GM15510 (cell line): ENCODE data around the gene LDLRAD3.

Source experiments
- POLR2A ChIP-seq: IDR thresholded peaks from 3 replicates; pipeline ENCODE4 v1.6.1; 2011; ENCODE audit warnings: borderline replicate concordance; ENCODE audit not compliant: insufficient read length; ENCODE audit errors: extremely low read depth

The LDLRAD3 gene

DNA sequence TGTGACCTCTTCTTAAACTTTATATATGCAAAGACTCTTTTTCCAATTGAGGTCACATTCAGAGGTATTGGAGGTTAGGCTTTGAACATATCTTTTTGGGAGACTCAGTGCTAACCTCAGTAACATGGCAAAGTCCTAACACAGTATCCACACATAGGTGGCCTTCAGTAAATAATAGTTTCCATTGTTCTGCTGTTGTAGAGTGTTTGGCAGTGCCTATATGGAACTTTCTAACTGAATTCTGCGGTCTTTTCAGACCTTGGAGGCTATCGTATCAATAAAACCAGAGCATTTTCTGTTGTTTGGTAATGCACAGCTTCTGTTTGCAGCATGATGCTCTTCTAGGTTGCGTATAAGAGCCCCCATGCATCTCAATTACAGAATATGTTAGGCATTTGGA is 47.0 kb downstream of the LDLRAD3 start:
- TF ChIP-seq POLR2A = no peak

DNA sequence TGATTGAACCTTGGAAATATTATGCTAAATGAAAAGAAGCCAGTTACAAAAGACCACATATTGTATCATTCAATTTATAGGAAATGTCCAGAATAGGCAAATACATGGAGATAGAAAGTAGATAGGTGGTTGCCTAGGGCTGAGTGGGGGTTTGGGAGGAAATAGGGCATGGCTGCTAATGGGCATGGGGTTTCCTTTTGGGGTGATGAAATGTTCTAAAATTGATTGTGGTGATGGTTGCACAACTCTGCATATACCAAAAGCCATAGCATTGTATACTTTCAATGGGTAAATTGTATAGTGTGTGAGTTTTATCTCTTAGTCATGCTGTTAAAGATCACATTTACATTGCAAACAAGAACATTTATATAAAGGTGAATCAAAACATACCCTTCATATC is 48.7 kb downstream of the LDLRAD3 start:
- no peak for TF ChIP-seq POLR2A

DNA sequence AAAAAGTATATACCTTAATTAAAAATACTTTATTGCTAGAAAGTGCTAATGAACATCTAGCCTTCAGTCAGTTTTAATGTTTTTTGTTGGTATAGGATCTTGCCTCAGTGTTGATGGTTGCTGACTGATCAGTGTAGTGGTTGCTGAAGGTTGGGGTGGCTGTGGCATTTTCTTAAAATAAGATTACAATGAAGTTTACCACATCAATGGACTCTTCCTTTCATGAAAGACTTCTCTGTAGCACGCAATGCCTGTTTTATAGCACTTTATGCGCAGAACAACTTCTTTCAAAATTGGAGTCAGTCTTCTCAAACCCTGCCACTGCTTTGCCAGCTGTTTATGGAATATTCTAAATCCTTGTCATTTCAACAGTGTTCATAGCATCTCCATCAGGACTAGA is 50.6 kb downstream of the LDLRAD3 start:
- TF ChIP-seq POLR2A = no peak

DNA sequence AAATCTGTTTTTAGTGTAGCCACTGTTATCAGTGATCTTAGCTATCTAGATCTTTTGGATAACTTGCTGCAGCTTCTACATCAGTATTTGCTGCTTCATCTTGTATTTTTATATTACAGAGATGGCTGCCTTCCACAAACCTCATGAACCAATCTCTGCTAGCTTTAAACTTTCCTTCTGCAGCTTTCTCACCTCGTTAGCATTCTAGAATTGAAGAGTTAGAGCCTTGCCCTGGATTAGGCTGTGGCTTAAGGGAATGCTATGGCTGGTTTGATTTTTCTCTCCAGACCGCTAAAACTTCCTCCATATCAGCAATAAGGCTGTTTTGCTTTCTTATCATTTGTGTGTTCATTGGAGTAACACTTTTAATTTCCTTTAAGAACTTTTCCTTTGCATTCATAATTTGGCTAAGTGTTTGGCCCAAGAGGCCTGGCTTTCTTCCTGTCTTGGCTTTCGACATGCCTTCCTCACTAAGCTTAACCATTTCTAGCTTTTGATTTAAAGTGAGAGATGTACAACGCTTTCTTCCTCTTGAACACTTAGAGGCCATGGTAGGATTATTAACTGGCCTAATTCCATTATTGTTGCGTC is 51.9 kb downstream of the LDLRAD3 start:
- no peak for TF ChIP-seq POLR2A

DNA sequence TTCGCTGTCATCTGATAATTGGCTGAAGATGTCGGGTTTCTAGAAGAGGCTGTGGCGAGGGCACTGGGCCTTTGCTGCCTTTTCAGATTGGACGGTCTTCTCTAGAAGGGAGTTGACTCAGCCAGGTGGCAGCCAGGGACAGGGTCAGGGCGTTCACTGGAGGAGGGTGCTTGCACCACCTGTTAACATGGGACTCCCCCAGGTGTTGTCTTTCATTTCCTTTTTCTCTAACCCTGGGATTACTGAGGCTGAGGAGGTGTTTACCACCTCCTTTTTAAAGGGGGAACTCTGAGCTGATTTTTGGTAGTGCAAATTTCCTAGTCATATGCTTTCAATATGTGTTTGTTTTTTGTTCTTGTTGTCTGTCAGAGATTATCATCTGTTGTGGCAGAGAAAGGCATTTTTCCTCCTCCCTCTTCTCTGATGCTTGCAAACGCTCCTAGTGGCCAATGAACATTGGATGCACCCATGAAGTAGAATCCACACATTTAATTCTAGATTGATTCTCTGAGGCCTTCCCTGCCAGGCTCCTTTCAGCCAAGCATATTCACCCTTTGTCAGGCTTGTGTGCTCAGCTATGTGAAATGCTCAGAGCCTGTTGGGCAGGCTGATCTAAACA is 54.1 kb downstream of the LDLRAD3 start:
- no peak for TF ChIP-seq POLR2A

DNA sequence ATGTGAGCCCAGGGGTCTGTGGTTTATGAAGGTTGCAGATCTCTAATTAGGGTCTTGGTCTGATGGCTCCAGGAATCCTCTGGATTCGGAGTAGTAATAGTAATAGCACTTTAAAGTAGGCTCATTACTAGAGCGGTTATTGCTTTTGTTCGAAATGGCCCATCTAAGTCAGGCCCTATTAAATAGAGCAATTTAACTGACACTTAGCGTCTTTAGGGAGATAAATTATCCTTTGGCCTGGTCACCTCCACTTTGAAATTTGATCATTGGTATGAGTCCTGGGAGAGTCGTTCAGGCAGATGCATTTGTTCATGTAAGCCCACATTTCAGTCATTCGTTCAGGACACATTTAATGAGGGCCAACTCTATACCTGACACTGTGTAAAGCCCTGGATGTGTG is 54.8 kb downstream of the LDLRAD3 start:
- no peak for TF ChIP-seq POLR2A

DNA sequence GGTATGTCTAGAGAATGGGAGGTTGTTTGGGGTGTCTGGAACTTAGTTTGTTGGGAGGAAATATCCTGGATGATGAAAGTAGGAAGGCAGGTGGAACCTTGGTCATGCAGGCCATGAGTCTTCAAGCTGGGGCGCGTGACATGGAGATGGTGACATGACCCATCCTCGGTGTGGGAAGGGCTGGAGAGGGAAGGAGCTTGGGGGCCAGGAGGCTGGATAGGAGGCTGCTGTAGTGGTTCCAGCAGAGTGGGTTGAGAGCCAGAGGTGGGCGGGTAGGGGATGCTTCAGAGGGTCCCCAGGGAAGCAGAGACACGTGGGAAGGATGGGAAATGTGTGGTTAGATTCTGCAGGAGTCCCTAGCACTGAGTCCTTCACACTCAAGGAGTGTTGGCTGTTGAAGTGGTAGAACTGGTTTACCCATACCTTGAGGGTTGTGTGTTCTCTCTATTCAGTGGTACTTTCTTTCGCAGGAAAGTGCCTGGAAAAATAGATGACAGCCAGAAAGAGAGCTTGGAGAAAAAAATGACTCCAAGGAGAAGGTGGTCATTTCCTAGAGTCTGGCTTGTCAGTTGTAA is 56.8 kb downstream of the LDLRAD3 start:
- TF ChIP-seq POLR2A = no peak

DNA sequence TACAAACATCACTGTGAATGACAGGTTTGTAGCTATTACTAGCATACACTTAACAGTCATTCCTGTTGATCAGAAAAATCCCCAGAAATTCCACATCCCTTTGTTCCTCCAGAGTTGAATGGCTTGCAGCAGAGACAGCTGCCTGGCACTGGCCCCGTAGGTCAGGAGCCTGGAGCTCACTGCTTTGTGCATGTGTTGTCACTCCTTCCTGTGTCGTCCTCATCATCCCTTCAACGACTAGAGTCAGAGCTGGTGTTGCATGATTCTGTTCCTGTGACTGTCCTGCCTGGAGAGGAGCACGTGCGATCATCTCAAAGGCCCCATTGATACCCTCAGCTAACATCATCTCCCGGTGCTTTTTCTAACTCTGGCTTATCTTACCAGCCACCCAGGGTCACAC is 58.3 kb downstream of the LDLRAD3 start:
- no peak for TF ChIP-seq POLR2A

DNA sequence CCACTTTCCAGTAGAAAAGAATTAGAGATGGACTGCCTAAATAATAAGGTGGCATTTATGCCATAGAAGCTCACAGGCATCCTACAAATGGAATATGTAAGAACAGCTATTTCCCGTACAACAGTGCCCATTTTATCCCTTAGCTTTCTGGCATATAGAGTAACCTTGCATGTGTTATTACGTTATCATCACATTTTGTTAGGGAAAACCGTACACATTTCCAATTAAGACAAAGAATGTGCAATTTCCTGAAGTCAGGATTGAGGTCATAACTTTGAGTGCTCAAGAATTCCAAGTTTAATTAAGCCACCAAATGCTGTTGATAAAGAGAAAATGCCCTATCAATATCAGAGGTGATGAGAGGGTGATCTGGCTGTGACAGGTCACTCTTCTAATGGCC is 58.9 kb downstream of the LDLRAD3 start:
- TF ChIP-seq POLR2A = no peak

DNA sequence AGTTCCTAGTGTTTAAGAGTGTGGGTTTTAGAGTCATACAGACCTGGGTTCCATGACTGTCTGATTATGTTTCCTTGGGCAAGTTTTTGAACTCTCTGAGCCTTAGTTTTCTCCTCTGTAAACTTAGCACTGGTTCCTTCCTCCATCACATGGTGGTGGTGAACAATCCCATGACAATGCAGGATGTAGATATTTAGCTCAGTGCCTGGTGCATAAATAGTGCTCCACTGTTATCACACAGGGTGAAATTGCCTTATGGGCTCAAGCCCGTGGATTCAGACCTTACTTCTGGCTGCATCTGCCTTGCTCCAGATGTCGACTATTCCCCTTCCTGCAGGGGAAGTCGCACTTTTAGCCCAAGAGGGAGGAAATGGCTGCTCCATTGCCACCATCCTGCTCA is 62.7 kb downstream of the LDLRAD3 start:
- TF ChIP-seq POLR2A = no peak

DNA sequence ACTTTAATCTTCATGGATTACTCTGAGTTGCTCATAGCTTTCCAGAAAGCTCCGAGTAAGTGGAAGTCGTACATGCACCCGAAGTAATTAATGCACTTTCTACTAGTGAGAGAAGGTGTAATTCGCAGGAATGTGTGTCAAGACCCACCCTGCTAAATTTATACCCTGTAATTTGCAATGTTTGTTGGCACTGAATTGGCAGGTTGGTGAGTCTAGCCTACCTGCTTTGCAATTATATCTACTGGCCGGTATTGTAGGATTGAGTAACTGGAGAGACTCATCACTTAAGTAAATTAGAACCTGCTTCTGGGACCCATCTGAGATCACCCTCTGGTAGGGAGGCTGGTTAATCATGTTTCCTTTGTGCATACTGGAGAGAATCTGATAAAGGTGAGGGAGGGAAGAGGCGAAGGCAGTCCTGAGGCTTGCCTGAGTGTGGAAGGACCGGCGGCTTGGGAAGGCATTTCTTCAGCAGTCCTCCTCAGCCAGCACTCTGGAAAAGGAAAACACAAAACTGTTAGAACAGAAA is 63.3 kb downstream of the LDLRAD3 start:
- no peak for TF ChIP-seq POLR2A

DNA sequence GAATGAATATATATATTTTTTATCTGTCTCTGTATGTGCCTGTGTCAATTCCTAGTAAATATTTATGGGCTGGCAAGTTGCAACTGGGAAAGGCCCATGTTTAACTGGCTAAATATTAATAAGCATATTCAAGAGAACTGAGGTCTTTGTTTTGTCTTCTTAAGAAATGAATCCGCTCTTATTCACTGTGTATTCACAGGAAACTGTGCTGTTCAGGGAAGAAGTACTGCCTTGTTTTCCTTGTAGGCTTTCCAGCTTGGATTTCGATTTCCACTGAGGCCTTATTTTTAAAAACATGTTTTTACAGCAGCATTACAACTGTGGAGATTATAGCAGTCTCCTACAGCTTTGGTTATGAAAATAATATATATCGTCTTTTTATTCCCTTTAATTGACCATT is 64.7 kb downstream of the LDLRAD3 start:
- TF ChIP-seq POLR2A = no peak

DNA sequence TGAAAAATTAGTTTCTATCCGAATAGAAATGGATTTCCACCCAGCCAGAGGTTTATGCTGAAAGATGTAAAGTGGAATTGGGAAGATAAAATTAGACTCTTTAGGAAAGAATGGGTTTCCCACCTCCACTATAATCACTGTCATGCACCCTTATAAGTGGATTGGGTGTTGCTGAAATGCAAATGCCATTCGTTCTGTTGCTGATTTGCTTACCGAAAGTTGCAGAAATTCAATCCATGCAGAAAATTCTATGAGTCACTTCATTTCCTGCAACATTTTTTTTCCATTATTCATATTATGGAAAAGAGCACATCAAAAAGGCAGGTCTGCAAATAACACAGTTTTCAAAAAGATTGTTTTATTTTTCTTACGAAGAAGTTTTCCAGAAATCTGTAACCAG is 65.6 kb downstream of the LDLRAD3 start:
- no peak for TF ChIP-seq POLR2A

DNA sequence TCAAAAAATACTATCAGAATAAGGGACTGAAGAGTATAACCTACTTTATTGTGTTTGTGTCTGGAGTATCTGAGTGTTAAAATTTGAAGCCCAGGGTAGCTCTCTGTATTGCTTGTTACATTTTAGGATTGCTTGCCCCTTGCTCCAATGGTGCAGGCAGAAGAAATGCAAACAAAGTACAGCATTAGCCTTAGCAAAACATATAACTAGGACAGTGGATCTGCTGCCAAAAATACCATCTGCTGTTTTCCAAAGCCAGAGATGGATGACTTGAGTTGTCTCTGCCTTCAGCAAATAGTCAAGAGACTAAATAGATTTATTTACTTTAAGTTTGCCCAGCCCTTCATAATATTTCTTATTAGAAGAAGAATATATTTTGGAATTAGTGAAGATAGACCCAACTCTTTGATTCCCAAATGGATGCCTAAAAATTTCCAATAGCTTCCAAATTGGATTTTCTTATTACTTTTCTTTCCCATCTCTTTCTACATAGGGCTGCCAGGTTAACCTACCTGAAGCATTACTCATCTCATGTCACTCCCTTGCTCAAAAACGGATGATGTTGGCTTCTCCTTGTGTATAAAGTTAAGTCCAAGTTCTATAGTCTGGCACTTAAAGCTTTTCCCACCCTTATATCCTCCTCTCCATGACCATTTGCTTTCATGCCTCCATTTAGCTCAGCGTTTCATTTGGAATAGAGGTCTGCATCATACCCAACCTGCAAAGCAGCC is 66.3 kb downstream of the LDLRAD3 start:
- no peak for TF ChIP-seq POLR2A

DNA sequence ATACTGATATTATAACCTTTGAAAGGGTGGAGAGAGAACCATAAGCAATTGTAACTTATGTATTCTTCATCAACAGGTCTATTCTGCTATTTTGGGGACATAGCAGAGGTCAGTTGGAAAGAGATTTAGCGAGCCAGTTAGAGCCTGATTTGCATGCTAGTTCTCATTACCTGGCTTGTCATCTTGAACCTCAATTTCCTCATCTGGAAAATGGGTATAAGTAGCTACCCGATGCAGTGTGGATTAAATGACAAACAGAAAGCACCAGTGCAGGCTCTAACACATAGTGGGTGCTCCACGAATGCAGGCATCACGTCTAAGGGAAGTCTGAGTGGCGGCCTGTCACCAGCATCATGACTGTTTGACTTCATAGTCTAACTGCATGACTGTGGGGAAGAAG is 67.7 kb downstream of the LDLRAD3 start:
- TF ChIP-seq POLR2A = no peak
